ENCODE data around the gene ATP13A5.

DNA sequence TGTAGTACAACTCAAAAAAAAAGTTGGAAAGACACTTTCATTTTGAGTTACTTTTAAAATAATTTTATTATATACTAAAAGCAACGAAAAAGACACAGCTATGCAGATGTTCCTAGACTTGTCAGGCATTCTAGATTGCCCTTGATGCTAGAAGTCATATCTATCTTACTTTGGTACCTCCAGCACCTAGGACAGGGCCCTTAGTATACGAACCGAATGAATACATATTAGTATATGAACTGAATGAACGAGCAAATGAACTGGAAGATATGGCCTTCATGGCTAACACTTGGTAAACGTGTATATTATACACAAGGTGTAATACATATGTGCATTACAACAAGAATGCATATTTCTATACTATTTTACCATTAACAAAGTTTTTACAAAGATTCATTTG is 24.1 kb downstream of the ATP13A5 start:
- no peak for TF ChIP-seq EP300 (IDR thresholded peaks at IDR 0.05)
- TF ChIP-seq, protein P1, sequence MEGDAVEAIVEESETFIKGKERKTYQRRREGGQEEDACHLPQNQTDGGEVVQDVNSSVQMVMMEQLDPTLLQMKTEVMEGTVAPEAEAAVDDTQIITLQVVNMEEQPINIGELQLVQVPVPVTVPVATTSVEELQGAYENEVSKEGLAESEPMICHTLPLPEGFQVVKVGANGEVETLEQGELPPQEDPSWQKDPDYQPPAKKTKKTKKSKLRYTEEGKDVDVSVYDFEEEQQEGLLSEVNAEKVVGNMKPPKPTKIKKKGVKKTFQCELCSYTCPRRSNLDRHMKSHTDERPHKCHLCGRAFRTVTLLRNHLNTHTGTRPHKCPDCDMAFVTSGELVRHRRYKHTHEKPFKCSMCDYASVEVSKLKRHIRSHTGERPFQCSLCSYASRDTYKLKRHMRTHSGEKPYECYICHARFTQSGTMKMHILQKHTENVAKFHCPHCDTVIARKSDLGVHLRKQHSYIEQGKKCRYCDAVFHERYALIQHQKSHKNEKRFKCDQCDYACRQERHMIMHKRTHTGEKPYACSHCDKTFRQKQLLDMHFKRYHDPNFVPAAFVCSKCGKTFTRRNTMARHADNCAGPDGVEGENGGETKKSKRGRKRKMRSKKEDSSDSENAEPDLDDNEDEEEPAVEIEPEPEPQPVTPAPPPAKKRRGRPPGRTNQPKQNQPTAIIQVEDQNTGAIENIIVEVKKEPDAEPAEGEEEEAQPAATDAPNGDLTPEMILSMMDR (IDR thresholded peaks at IDR 0.05) = no peak
- TF ChIP-seq POLR2A (IDR thresholded peaks at IDR 0.05) = no peak
- TF ChIP-seq POLR2AphosphoS5 (IDR thresholded peaks at IDR 0.05) = no peak
